Measurements from ENCODE around the gene PHF24.

PHF24 gene

DNA sequence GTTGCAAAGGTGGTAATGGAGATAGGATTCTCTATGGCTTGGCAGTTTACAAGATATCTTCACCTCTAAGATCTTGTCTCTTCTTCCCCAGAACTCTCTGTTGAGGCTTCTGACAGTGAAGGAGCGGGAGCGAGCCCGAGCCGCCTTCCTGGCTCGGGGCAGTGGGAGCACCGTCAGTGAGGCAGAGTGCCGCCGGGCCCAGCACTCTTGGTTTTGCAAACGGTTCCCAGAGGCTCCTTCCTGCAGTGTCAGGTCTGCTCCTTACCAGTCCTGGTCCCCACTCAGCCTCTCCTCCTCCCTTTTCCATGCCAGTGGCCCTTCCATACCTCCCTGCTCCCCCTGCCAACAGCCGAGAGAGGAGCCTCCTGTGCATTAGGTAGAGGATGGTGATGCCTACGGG is 18.9 kb downstream of the PHF24 start:
- no peak overlapping the region for H3K4me3 ChIP-seq (replicated peaks; ENCODE audit: low read depth, low read length)
- no peaks in the 10 kb centered on the region; the same call in 1 of the 2 replicates for H3K27me3 ChIP-seq (replicated peaks; ENCODE audit: control insufficient read depth, insufficient read depth, low read length)
- no peaks in the 10 kb centered on the region for H3K36me3 ChIP-seq (ENCODE audit: control insufficient read depth, insufficient read depth, low read length)
- TF ChIP-seq, protein P1, sequence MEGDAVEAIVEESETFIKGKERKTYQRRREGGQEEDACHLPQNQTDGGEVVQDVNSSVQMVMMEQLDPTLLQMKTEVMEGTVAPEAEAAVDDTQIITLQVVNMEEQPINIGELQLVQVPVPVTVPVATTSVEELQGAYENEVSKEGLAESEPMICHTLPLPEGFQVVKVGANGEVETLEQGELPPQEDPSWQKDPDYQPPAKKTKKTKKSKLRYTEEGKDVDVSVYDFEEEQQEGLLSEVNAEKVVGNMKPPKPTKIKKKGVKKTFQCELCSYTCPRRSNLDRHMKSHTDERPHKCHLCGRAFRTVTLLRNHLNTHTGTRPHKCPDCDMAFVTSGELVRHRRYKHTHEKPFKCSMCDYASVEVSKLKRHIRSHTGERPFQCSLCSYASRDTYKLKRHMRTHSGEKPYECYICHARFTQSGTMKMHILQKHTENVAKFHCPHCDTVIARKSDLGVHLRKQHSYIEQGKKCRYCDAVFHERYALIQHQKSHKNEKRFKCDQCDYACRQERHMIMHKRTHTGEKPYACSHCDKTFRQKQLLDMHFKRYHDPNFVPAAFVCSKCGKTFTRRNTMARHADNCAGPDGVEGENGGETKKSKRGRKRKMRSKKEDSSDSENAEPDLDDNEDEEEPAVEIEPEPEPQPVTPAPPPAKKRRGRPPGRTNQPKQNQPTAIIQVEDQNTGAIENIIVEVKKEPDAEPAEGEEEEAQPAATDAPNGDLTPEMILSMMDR (IDR thresholded peaks at IDR 0.05; ENCODE audit: insufficient read depth, low read length, poor library complexity, severe bottlenecking), result no peak
- DNase-seq (ENCODE audit: extremely low read depth, insufficient read length), result no peak

DNA sequence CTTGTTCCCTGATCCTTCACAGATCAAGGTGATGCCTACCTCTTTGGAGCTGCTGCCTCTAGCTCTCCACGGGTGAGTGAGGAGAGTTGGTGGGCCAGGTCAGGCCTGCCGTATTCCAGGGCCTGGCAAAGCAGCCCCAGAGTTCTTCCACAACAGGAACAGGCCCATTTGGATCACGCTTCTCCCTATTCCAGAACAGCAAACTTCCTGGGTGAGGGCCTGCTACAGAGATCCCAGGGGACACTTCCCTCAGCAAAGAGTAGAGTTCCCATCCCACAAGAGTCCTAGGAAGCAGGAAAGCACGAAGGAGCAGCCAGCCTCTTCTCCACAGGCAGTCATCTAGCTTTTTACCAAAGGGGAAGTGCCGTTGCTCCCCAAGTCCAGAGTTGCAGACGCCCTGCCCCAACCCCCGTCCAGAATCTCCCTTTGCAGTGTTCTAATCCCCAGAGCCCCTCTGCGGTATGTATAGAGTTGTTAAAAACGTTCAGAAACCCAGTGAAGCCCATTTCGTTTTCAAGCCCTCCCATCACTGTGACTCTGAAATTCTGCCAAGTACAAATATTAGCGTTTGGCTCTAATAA is 22.2 kb downstream of the PHF24 start:
- no peak overlapping the region for H3K4me3 ChIP-seq (replicated peaks; ENCODE audit: low read depth, low read length)
- H3K36me3 ChIP-seq (ENCODE audit: control insufficient read depth, insufficient read depth, low read length), result no peaks in the 10 kb centered on the region
- H3K27me3 ChIP-seq (replicated peaks; ENCODE audit: control insufficient read depth, insufficient read depth, low read length), result no peaks in the 10 kb centered on the region
- TF ChIP-seq, protein P1 (IDR thresholded peaks at IDR 0.05; ENCODE audit: insufficient read depth, low read length, poor library complexity, severe bottlenecking), result no peak
- DNase-seq (ENCODE audit: extremely low read depth, insufficient read length), result no peak

DNA sequence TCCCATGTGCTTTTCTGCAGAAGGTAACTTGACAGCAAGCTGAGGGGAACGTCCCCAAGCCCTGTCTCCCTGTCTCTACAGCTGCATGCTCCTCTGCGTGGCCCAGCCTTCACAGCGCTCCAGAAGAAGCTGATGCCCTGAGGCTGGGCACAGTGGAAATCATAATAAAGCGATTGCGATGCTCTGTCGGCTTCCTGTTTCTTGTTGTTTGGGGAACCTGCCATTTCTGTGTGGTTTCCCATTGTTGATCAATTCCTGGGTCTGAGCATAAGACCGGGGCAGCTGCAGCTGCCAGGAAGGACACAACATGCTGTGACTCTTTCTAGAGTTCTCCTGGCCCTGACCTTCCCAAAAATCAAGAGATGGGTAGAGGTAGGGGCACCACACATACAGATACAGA is 24.3 kb downstream of the PHF24 start:
- no peak overlapping the region for H3K4me3 ChIP-seq (replicated peaks; ENCODE audit: low read depth, low read length)
- TF ChIP-seq, protein P1 (IDR thresholded peaks at IDR 0.05; ENCODE audit: insufficient read depth, low read length, poor library complexity, severe bottlenecking), result no peak
- no peaks in the 10 kb centered on the region for H3K36me3 ChIP-seq (ENCODE audit: control insufficient read depth, insufficient read depth, low read length)
- H3K27me3 ChIP-seq (replicated peaks; ENCODE audit: control insufficient read depth, insufficient read depth, low read length), result no peaks in the 10 kb centered on the region
- no peak for DNase-seq (ENCODE audit: extremely low read depth, insufficient read length)

DNA sequence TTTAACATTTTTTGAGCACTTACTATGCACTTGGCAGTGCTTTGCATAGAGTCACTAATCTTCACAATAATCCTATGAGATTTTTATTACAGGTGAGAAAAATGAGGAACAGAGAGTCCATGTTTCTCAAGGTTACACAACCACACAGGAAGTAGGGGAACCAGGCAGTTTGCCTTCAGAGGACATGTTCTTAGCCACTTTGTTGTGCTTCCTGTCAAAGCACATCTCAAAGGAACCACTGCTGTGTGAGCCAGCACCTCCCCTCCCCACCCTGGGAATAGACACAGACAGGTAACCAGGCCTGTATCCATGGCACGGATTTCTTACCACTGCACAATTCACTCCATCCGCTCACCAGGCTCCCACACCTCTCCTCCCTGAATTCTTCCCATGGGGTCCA is 25.1 kb downstream of the PHF24 start:
- DNase-seq (ENCODE audit: extremely low read depth, insufficient read length), result peak; percentile 39
- Histone ChIP-seq H3K27me3 (replicated peaks; ENCODE audit: control insufficient read depth, insufficient read depth, low read length) (no peaks in the 10 kb centered on the region), H3K4me3 (replicated peaks; ENCODE audit: low read depth, low read length) (no peak overlapping the region), H3K36me3 (ENCODE audit: control insufficient read depth, insufficient read depth, low read length) (no peaks in the 10 kb centered on the region)
- TF ChIP-seq, protein P1 (IDR thresholded peaks at IDR 0.05; ENCODE audit: insufficient read depth, low read length, poor library complexity, severe bottlenecking), result no peak

DNA sequence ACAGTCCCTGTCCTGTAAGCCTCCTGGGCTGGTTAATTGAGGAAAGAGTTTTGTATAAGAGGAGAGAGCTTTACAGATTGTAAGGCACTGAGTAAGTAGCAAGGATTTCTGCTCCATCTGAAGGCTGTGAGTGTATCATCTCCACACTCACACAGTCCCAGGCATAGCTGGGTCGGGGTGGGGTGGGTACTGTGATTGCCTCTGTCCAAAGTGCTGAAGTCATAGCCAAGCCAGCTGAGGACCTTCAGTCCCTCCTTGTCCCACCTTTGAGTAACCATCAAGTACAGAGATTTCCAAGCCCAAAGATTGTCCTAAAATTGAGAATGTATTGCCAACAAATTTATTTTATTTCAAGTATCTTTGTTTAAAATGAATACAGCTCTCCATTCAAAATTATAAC is 26.0 kb downstream of the PHF24 start:
- H3K36me3 ChIP-seq (ENCODE audit: control insufficient read depth, insufficient read depth, low read length), result no peaks in the 10 kb centered on the region
- TF ChIP-seq, protein P1 (IDR thresholded peaks at IDR 0.05; ENCODE audit: insufficient read depth, low read length, poor library complexity, severe bottlenecking), result no peak
- DNase-seq (ENCODE audit: extremely low read depth, insufficient read length), result no peak

More for the DNA sequence above, 26.0 kb downstream of the PHF24 start:
- Histone ChIP-seq H3K4me3 (replicated peaks; ENCODE audit: low read depth, low read length) (no peak overlapping the region), H3K27me3 (replicated peaks; ENCODE audit: control insufficient read depth, insufficient read depth, low read length) (no peaks in the 10 kb centered on the region)
